Panc1 (cell line): ENCODE data around the gene PMFBP1. TPM values are rescaled to one million over a fixed set of nuclear protein-coding genes. Genes with fewer than 3 reads are reported as not detected.

Experiments
- ATAC-seq: fragments of 200-7000 bp; cut with Tn5 transposase; 2 replicates; pipeline ENCODE4 v1.9.1; 2020; ENCODE audit warnings: mild to moderate bottlenecking, moderate library complexity
- BruUV-seq: library from RNA; stranded (reverse); fragments of 400-500 nt; replicated peaks from 2 replicates; lab custom pipeline; 2021; lab: Mats Ljungman, UMichigan
- CTCF ChIA-PET: fragments of 300-600 bp; sonication (Branson Sonifier 250); formaldehyde crosslinking; loops from one replicate; lab custom pipeline; 2022; ENCODE audit warnings: antibody characterized with exemption; lab: Charles Lee
- POLR2A ChIA-PET: fragments of 300-600 bp; sonication (Branson Sonifier 250); formaldehyde crosslinking; loops from one replicate; lab custom pipeline; 2022; ENCODE audit warnings: antibody characterized with exemption; lab: Charles Lee
- DNase-seq: peaks from one replicate; pipeline ENCODE4 v3.0.0-alpha.2; 2010; ENCODE audit warnings: low read depth, low spot score
- H3K27ac ChIP-seq: 2 replicates; pipeline ENCODE4 v1.5.1; 2011; ENCODE audit warnings: mild to moderate bottlenecking, low read length, inconsistent platforms
- H3K27me3 ChIP-seq: fragments of 200-500 bp; sonication (Bioruptor generic); 2 replicates; pipeline ENCODE4 v1.6.0; 2014; ENCODE audit warnings: low read length, inconsistent platforms; ENCODE audit not compliant: control insufficient read depth, insufficient read depth
- H3K36me3 ChIP-seq: fragments of 200-500 bp; sonication (Bioruptor generic); 2 replicates; pipeline ENCODE4 v1.5.1; 2014; ENCODE audit warnings: inconsistent platforms, mild to moderate bottlenecking, low read length, moderate library complexity; ENCODE audit not compliant: control insufficient read depth, insufficient read depth
- H3K4me1 ChIP-seq: 2 replicates; pipeline ENCODE4 v1.5.1; 2011; ENCODE audit warnings: inconsistent platforms, mild to moderate bottlenecking, low read length, moderate library complexity; ENCODE audit not compliant: control insufficient read depth, insufficient read depth
- H3K4me3 ChIP-seq, 2 experiments: 2 replicates each; pipeline ENCODE4 v1.5.1; 2011 to 2012; ENCODE audit warnings: low read depth in 2 of 2, low read length in 2 of 2, mild to moderate bottlenecking in 2 of 2, inconsistent platforms in 1 of 2, moderate library complexity in 1 of 2
- H3K9me3 ChIP-seq: fragments of 200-500 bp; sonication (Bioruptor generic); 2 replicates; pipeline ENCODE4 v1.5.1; 2014; ENCODE audit warnings: low read depth, mild to moderate bottlenecking, inconsistent platforms, low read length, moderate library complexity; ENCODE audit not compliant: control insufficient read depth, insufficient read depth
- POLR2AphosphoS5 ChIP-seq: IDR thresholded peaks from 2 replicates; pipeline ENCODE4 v1.6.1; 2012; ENCODE audit warnings: mild to moderate bottlenecking, low read depth, low read length, moderate library complexity
- SIN3A ChIP-seq: IDR thresholded peaks from 2 replicates; pipeline ENCODE4 v1.6.1; 2012; ENCODE audit warnings: low read depth, mild to moderate bottlenecking, low read length, moderate library complexity, borderline replicate concordance; ENCODE audit not compliant: insufficient read depth
- TCF7L2 ChIP-seq: IDR thresholded peaks from 2 replicates; pipeline ENCODE4 v1.6.1; 2011; ENCODE audit warnings: mild to moderate bottlenecking, low read depth, low read length, inconsistent platforms
- in situ Hi-C: cut with HindIII; loops from 2 replicates; pipeline ENCODE4 v1.10.0; 2016; ENCODE audit warnings: low sequenced_read_pairs, low pct_unique_long_range_greater_than_20kb
- intact Hi-C: fragments of 100-400 bp; cut with micrococcal nuclease; formaldehyde crosslinking; loops from one replicate; pipeline ENCODE4 v1.10.0; 2022; ENCODE audit not compliant: unreplicated experiment
- total RNA-seq: library from RNA; stranded (reverse); gene quantifications from one replicate; pipeline ENCODE4 v1.2.1, GENCODE V29; 2021; ENCODE audit not compliant: unreplicated experiment
- TF ChIP-seq, protein P1 (sequence below), 2 experiments: IDR thresholded peaks; 2 replicates each; pipeline ENCODE4 v1.6.1; 2011 to 2012; ENCODE audit warnings: low read depth in 2 of 2, control low read depth in 1 of 2, low read length in 1 of 2, mild to moderate bottlenecking in 1 of 2, moderate library complexity in 1 of 2; ENCODE audit not compliant: insufficient read depth in 1 of 2
- TF ChIP-seq, protein P2 (sequence below): fragments of 450-650 bp; IDR thresholded peaks from 2 replicates; pipeline ENCODE4 v1.5.1; 2017; ENCODE audit warnings: mild to moderate bottlenecking

The PMFBP1 gene
- total RNA-seq, 1 experiment from 2014 or later, result 0.10 TPM

DNA sequence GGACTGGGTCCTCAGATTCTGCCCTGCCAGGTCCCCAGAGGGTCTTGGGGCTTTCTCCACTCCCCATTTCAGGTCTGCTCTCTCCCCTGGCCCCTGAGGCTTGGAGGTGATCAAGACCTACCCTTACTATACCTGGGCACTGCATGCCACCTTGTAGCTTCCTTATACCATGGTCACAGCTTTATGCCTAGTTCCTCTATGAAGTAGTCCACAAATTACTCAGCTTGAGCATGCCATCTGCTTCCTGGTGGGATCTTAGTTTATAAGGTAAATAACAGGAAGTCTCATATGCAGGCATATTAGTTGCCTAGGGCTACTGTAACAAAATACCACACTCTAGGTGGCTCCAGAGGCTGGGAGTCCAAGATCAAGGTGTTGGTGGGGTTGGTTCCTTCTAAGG, 11.0 kb upstream of the PMFBP1 start:
- TF ChIP-seq TCF7L2, result no peak
- Histone ChIP-seq H3K4me1 (no peaks in the 10 kb centered on the region), H3K27me3 (no peaks in the 10 kb centered on the region), H3K36me3 (no peaks in the 10 kb centered on the region), H3K9me3 (no peaks in the 10 kb centered on the region), H3K4me3 (no peak overlapping the region), H3K27ac (no peak overlapping the region)
- CTCF ChIA-PET, result no interaction called here
- intact Hi-C loops, result no loop called here
- no TSS peak for BruUV-seq
- in situ Hi-C loops, result no loop called here
- ATAC-seq, result no peak
- no peak for DNase-seq
- POLR2A ChIA-PET, result no interaction called here

DNA sequence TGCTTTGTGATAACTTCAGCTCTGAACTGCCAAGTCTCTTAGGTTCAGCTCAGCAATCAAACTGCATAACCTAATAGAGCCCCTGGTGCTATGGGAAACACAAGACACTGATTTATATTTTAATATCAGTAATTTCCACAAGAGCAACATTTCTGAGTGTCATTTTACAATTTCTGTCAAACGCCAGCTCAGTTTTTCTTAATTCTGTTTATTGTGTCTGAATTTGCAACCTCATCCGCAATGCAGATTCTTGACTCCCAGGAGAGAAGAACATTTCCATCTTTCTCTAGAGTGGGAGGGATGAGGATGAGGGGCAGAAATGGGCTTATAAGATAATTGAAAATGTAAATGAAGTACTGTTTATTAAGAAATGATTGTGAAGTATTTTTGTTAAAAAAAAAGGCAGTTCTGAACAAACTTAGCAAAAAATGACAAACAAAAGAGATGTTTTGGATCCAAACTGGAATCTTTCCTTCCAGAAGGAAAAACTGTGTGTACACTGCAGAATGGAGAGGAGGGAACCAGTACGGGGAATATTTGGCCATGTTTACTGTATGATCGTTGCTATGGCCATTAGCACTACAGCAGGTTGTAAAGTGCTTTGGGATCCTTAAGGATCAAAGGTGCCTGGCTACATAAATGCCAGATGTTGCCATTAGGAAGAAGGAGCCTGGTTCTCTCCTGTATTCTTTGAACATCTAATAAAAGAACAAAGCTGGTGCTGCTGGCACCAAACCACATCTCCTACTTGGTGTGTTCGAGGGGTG, 7.4 kb upstream of the PMFBP1 start:
- no TSS peak for BruUV-seq
- no peak for ATAC-seq
- CTCF ChIA-PET, result no interaction called here

More for the DNA sequence above, 7.4 kb upstream of the PMFBP1 start:
- intact Hi-C loops, result no loop called here
- Histone ChIP-seq H3K27me3 (no peaks in the 10 kb centered on the region), H3K9me3 (no peaks in the 10 kb centered on the region), H3K27ac (no peak overlapping the region), H3K36me3 (no peaks in the 10 kb centered on the region), H3K4me1 (no peaks in the 10 kb centered on the region), H3K4me3 (no peak overlapping the region)
- TF ChIP-seq SIN3A (no peak), POLR2AphosphoS5 (no peak), TCF7L2 (no peak)
- TF ChIP-seq, protein P1, sequence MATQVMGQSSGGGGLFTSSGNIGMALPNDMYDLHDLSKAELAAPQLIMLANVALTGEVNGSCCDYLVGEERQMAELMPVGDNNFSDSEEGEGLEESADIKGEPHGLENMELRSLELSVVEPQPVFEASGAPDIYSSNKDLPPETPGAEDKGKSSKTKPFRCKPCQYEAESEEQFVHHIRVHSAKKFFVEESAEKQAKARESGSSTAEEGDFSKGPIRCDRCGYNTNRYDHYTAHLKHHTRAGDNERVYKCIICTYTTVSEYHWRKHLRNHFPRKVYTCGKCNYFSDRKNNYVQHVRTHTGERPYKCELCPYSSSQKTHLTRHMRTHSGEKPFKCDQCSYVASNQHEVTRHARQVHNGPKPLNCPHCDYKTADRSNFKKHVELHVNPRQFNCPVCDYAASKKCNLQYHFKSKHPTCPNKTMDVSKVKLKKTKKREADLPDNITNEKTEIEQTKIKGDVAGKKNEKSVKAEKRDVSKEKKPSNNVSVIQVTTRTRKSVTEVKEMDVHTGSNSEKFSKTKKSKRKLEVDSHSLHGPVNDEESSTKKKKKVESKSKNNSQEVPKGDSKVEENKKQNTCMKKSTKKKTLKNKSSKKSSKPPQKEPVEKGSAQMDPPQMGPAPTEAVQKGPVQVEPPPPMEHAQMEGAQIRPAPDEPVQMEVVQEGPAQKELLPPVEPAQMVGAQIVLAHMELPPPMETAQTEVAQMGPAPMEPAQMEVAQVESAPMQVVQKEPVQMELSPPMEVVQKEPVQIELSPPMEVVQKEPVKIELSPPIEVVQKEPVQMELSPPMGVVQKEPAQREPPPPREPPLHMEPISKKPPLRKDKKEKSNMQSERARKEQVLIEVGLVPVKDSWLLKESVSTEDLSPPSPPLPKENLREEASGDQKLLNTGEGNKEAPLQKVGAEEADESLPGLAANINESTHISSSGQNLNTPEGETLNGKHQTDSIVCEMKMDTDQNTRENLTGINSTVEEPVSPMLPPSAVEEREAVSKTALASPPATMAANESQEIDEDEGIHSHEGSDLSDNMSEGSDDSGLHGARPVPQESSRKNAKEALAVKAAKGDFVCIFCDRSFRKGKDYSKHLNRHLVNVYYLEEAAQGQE (IDR thresholded peaks at IDR 0.05; ENCODE audit: insufficient read depth in 1 of 2, low read depth in 2 of 2, low read length in 1 of 2), result no peak
- TF ChIP-seq, protein P2, sequence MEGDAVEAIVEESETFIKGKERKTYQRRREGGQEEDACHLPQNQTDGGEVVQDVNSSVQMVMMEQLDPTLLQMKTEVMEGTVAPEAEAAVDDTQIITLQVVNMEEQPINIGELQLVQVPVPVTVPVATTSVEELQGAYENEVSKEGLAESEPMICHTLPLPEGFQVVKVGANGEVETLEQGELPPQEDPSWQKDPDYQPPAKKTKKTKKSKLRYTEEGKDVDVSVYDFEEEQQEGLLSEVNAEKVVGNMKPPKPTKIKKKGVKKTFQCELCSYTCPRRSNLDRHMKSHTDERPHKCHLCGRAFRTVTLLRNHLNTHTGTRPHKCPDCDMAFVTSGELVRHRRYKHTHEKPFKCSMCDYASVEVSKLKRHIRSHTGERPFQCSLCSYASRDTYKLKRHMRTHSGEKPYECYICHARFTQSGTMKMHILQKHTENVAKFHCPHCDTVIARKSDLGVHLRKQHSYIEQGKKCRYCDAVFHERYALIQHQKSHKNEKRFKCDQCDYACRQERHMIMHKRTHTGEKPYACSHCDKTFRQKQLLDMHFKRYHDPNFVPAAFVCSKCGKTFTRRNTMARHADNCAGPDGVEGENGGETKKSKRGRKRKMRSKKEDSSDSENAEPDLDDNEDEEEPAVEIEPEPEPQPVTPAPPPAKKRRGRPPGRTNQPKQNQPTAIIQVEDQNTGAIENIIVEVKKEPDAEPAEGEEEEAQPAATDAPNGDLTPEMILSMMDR, result no peak
- POLR2A ChIA-PET, result no interaction called here
- no peak for DNase-seq
- in situ Hi-C loops, result no loop called here
